GM18517 (cell line): ENCODE results near the gene SMARCA4.

ENCODE experiments used
- ATAC-seq: cut with Tn5 transposase; IDR thresholded peaks from one replicate; pipeline ENCODE4 v1.9.1; 2021; ENCODE audit warnings: mild to moderate bottlenecking, moderate library complexity; ENCODE audit not compliant: unreplicated experiment

SMARCA4 gene

GRCh38 chr19:10960314-10961072 lies at the start of gene SMARCA4:
Gene SMARCA4, plus strand, starts transcription at chr19:10961030. Its CDS starts 23,122 bp downstream, at chr19:10984152.
- ATAC-seq: peak; percentile 63

GRCh38 chr19:10911579-10912363 lies 49.1 kb upstream of the SMARCA4 start:
- ATAC-seq: no peak

GRCh38 chr19:10912619-10913018 lies 48.2 kb upstream of the SMARCA4 start:
- no peak for ATAC-seq

GRCh38 chr19:10913716-10914340 lies 47.0 kb upstream of the SMARCA4 start:
- no peak for ATAC-seq

GRCh38 chr19:10915130-10916091 lies 45.4 kb upstream of the SMARCA4 start:
- no peak for ATAC-seq

- ATAC-seq: no peak
Observed at GRCh38 chr19:10916602-10917001, 44.2 kb upstream of the SMARCA4 start.

GRCh38 chr19:10918359-10918758 lies 42.5 kb upstream of the SMARCA4 start:
- ATAC-seq: no peak

GRCh38 chr19:10919352-10920287 lies 41.2 kb upstream of the SMARCA4 start:
- ATAC-seq: no peak

- ATAC-seq: no peak
Observed at GRCh38 chr19:10920288-10920655, 40.6 kb upstream of the SMARCA4 start.

GRCh38 chr19:10920781-10921180 lies 40.0 kb upstream of the SMARCA4 start:
- ATAC-seq: no peak

- ATAC-seq: no peak
Observed at GRCh38 chr19:10921199-10921909, 39.5 kb upstream of the SMARCA4 start.

GRCh38 chr19:10921910-10922637 lies 38.8 kb upstream of the SMARCA4 start:
- no peak for ATAC-seq

GRCh38 chr19:10922638-10923014 lies 38.2 kb upstream of the SMARCA4 start:
- no peak for ATAC-seq

- no peak for ATAC-seq
Observed at GRCh38 chr19:10923260-10924112, 37.3 kb upstream of the SMARCA4 start.

GRCh38 chr19:10924597-10924996 lies 36.2 kb upstream of the SMARCA4 start:
- ATAC-seq: no peak

- ATAC-seq: peak; percentile 6
Observed at GRCh38 chr19:10927730-10928562, 32.9 kb upstream of the SMARCA4 start.
